SK-N-SH treated with all-trans-retinoic acid at 6 μM for 48 hours (cell line): Measurements from ENCODE around the gene CYP17A1.

Source experiments
- ATAC-seq: fragments of 200-7000 bp; cut with Tn5 transposase; 3 replicates; pipeline ENCODE4 v1.9.1; 2020; ENCODE audit warnings: mild to moderate bottlenecking, moderate library complexity
- ARNTL ChIP-seq: fragments of 450-650 bp; formaldehyde crosslinking; IDR thresholded peaks from 2 replicates; pipeline ENCODE4 v1.5.0; 2020; ENCODE audit warnings: low read depth, mild to moderate bottlenecking, moderate library complexity, borderline replicate concordance
- BACH2 ChIP-seq: fragments of 250-450 bp; sonication (Bioruptor Pico); IDR thresholded peaks from 2 replicates; pipeline ENCODE4 v1.9.0; 2021; ENCODE audit warnings: mild to moderate bottlenecking, borderline replicate concordance
- CSRNP3 ChIP-seq: fragments of 250-450 bp; sonication (Bioruptor Pico); IDR thresholded peaks from 2 replicates; pipeline ENCODE4 v1.5.1; 2021; ENCODE audit warnings: mild to moderate bottlenecking, moderate library complexity
- ESRRG ChIP-seq: fragments of 250-450 bp; sonication (Bioruptor Pico); IDR thresholded peaks from 2 replicates; pipeline ENCODE4 v1.6.1; 2021; ENCODE audit warnings: mild to moderate bottlenecking
- GLIS3 ChIP-seq: fragments of 250-450 bp; sonication (Bioruptor Pico); IDR thresholded peaks from 2 replicates; pipeline ENCODE4 v1.5.0; 2020; ENCODE audit warnings: mild to moderate bottlenecking, moderate library complexity
- ISL1 ChIP-seq: fragments of 250-450 bp; sonication (Bioruptor Pico); IDR thresholded peaks from 2 replicates; pipeline ENCODE4 v2.1.2; 2022; ENCODE audit warnings: mild to moderate bottlenecking, moderate library complexity
- OSR1 ChIP-seq: fragments of 250-450 bp; sonication (Bioruptor Pico); IDR thresholded peaks from 2 replicates; pipeline ENCODE4 v1.8.0; 2022; ENCODE audit warnings: moderate library complexity, mild to moderate bottlenecking, inconsistent platforms
- PPARA ChIP-seq: fragments of 250-450 bp; sonication (Bioruptor Pico); IDR thresholded peaks from 2 replicates; pipeline ENCODE4 v1.5.0; 2020; ENCODE audit warnings: mild to moderate bottlenecking, borderline replicate concordance
- RARB ChIP-seq: fragments of 250-450 bp; sonication (Bioruptor Pico); IDR thresholded peaks from 2 replicates; pipeline ENCODE4 v1.8.0; 2021; ENCODE audit warnings: mild to moderate bottlenecking, moderate library complexity
- SNAI2 ChIP-seq: fragments of 250-450 bp; sonication (Bioruptor Pico); IDR thresholded peaks from 2 replicates; pipeline ENCODE4 v1.5.0; 2020; ENCODE audit warnings: mild to moderate bottlenecking, moderate library complexity
- ZC3H10 ChIP-seq: fragments of 250-450 bp; sonication (Bioruptor Pico); IDR thresholded peaks from 2 replicates; pipeline ENCODE4 v1.5.1; 2021; ENCODE audit warnings: mild to moderate bottlenecking, moderate library complexity
- ZFP3 ChIP-seq: fragments of 250-450 bp; sonication (Bioruptor Pico); IDR thresholded peaks from 2 replicates; pipeline ENCODE4 v1.5.0; 2020; ENCODE audit warnings: mild to moderate bottlenecking, moderate library complexity
- ZNF565 ChIP-seq: fragments of 450-650 bp; formaldehyde crosslinking; conservative IDR thresholded peaks from 2 replicates; pipeline ENCODE4 v1.5.0; 2020; ENCODE audit warnings: low read depth, mild to moderate bottlenecking, moderate library complexity
- ZNF70 ChIP-seq: fragments of 450-650 bp; formaldehyde crosslinking; IDR thresholded peaks from 2 replicates; pipeline ENCODE4 v1.5.0; 2020; ENCODE audit warnings: mild to moderate bottlenecking, moderate library complexity
- TF ChIP-seq, protein P1 (sequence below): fragments of 250-450 bp; sonication (Bioruptor Pico); IDR thresholded peaks from 2 replicates; pipeline ENCODE4 v1.8.0; 2020; ENCODE audit warnings: mild to moderate bottlenecking, moderate library complexity, borderline replicate concordance
- TF ChIP-seq, protein P2 (sequence below): fragments of 250-450 bp; sonication (Bioruptor Pico); IDR thresholded peaks from 2 replicates; pipeline ENCODE4 v1.5.0; 2020; ENCODE audit warnings: mild to moderate bottlenecking, moderate library complexity
- TF ChIP-seq, protein P3 (sequence below): fragments of 250-450 bp; sonication (Bioruptor Pico); IDR thresholded peaks from 2 replicates; pipeline ENCODE4 v1.8.0; 2021; ENCODE audit warnings: low read depth, mild to moderate bottlenecking, moderate library complexity, borderline replicate concordance

CYP17A1 gene

GRCh38 chr10:102837230-102837721 is at the start of gene CYP17A1:
CYP17A1 (minus strand) TSS chr10:102837413; CDS start chr10:102837361, 52 bp downstream.
- no peak for ATAC-seq
- TF ChIP-seq PPARA (CRISPR knock-in tag) (no peak), RARB (no peak), ZC3H10 (CRISPR knock-in tag) (no peak), ESRRG (CRISPR knock-in tag) (no peak), ARNTL (CRISPR knock-in tag) (no peak), SNAI2 (CRISPR knock-in tag) (no peak)
- TF ChIP-seq, protein P1, sequence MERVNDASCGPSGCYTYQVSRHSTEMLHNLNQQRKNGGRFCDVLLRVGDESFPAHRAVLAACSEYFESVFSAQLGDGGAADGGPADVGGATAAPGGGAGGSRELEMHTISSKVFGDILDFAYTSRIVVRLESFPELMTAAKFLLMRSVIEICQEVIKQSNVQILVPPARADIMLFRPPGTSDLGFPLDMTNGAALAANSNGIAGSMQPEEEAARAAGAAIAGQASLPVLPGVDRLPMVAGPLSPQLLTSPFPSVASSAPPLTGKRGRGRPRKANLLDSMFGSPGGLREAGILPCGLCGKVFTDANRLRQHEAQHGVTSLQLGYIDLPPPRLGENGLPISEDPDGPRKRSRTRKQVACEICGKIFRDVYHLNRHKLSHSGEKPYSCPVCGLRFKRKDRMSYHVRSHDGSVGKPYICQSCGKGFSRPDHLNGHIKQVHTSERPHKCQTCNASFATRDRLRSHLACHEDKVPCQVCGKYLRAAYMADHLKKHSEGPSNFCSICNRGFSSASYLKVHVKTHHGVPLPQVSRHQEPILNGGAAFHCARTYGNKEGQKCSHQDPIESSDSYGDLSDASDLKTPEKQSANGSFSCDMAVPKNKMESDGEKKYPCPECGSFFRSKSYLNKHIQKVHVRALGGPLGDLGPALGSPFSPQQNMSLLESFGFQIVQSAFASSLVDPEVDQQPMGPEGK (CRISPR knock-in tag): no peak
- TF ChIP-seq, all 23 proteins: peak for 0

DNA sequence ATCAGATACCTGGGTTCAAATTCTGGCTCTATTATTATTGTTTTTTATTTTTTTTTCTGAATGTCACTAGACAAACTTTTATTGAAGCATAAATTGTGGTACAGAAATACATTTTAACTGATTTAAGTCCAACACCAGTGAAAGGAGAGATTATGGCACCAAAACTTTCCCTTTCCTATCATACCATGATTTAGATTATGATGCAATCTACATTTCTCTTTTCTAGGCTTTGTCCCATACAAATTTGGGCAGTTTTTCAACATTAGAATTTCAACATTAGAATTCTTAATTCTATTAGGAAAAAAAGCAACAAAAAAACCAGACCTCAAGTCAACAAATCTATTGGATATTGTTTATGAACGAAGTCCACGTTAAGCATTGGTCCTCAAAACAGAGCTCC is 43.0 kb upstream of the CYP17A1 start:
- no peak for ATAC-seq
- TF ChIP-seq RARB (no peak), ZFP3 (CRISPR knock-in tag) (no peak), ZNF70 (CRISPR knock-in tag) (no peak), GLIS3 (CRISPR knock-in tag) (no peak)
- TF ChIP-seq, protein P2, sequence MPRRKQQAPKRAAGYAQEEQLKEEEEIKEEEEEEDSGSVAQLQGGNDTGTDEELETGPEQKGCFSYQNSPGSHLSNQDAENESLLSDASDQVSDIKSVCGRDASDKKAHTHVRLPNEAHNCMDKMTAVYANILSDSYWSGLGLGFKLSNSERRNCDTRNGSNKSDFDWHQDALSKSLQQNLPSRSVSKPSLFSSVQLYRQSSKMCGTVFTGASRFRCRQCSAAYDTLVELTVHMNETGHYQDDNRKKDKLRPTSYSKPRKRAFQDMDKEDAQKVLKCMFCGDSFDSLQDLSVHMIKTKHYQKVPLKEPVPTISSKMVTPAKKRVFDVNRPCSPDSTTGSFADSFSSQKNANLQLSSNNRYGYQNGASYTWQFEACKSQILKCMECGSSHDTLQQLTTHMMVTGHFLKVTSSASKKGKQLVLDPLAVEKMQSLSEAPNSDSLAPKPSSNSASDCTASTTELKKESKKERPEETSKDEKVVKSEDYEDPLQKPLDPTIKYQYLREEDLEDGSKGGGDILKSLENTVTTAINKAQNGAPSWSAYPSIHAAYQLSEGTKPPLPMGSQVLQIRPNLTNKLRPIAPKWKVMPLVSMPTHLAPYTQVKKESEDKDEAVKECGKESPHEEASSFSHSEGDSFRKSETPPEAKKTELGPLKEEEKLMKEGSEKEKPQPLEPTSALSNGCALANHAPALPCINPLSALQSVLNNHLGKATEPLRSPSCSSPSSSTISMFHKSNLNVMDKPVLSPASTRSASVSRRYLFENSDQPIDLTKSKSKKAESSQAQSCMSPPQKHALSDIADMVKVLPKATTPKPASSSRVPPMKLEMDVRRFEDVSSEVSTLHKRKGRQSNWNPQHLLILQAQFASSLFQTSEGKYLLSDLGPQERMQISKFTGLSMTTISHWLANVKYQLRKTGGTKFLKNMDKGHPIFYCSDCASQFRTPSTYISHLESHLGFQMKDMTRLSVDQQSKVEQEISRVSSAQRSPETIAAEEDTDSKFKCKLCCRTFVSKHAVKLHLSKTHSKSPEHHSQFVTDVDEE (CRISPR knock-in tag): no peak
- TF ChIP-seq, protein P3, sequence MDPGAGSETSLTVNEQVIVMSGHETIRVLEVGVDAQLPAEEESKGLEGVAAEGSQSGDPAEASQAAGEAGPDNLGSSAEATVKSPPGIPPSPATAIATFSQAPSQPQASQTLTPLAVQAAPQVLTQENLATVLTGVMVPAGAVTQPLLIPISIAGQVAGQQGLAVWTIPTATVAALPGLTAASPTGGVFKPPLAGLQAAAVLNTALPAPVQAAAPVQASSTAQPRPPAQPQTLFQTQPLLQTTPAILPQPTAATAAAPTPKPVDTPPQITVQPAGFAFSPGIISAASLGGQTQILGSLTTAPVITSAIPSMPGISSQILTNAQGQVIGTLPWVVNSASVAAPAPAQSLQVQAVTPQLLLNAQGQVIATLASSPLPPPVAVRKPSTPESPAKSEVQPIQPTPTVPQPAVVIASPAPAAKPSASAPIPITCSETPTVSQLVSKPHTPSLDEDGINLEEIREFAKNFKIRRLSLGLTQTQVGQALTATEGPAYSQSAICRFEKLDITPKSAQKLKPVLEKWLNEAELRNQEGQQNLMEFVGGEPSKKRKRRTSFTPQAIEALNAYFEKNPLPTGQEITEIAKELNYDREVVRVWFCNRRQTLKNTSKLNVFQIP (CRISPR knock-in tag): no peak
- TF ChIP-seq, all 23 proteins: peak for 0

DNA sequence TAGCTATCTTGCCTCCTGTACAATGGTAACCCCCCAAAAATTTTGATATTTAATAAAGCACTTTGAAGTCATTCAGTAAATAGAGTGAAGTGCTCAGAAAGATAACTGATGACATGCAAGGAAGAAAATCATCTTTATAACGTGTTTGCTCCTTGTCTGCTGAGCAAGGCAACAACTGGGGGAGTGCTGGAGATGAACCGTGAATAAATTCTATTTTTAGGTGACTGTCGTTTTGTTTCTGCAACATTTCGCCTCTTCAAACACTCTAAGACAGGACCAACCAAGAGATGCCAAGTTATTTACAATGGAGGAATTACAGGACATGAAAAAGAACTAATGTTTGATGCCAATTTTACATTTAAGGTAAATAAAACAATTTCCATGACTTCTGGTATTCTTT is 41.4 kb upstream of the CYP17A1 start:
- no peak for ATAC-seq
- TF ChIP-seq OSR1 (CRISPR knock-in tag): no peak
- no peak for TF ChIP-seq SNAI2 (CRISPR knock-in tag)
- TF ChIP-seq ZNF565 (CRISPR knock-in tag): no peak
- no peak for TF ChIP-seq ISL1 (CRISPR knock-in tag)

DNA sequence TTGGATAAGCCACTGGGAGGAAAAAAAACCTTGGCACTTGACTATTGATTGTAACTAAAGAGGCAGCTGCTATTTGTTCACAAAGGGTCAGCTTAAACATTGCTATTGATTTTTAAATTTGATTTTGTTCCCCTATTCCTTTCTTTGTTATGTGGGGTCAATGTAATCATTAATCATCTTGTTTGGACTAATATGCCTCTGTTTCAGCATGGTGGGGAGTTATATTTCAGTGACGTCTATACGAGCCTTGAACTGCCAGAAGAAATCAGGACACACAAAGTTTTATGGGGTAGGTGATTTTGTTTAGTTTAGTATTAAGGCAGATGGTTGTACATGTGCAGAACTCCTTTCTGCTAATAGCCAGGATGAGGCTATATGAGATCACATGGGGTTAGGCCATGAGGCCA is 39.5 kb upstream of the CYP17A1 start:
- no peak for ATAC-seq
- TF ChIP-seq ZFP3 (CRISPR knock-in tag): no peak
- no peak for TF ChIP-seq ESRRG (CRISPR knock-in tag)
- TF ChIP-seq OSR1 (CRISPR knock-in tag): no peak
- TF ChIP-seq BACH2 (CRISPR knock-in tag): no peak
- TF ChIP-seq PPARA (CRISPR knock-in tag): no peak
- no peak for TF ChIP-seq CSRNP3 (CRISPR knock-in tag)
- TF ChIP-seq, protein P2 (CRISPR knock-in tag): no peak
